HCT116 (cell line): ENCODE data around the gene OR6B1.

ENCODE experiments used
- CTCF ChIP-seq, 3 experiments: fragments of 200-600 bp in 1 of 3; sonication (generic) in 1 of 3; IDR thresholded peaks in 2 of 3; conservative IDR thresholded peaks in 1 of 3; 2 replicates each; pipeline ENCODE4 v1.5.1; 2012 to 2017; ENCODE audit warnings: low read depth in 2 of 3, low read length in 2 of 3, antibody characterized with exemption in 1 of 3, borderline replicate concordance in 1 of 3, control low read depth in 1 of 3, mild to moderate bottlenecking in 1 of 3, mixed read lengths in 1 of 3, mixed run types in 1 of 3, moderate library complexity in 1 of 3; ENCODE audit not compliant: insufficient read depth in 1 of 3
- EZH2 ChIP-seq: fragments of 200-600 bp; sonication (generic); IDR thresholded peaks from 2 replicates; pipeline ENCODE4 v1.6.1; 2017; ENCODE audit warnings: antibody characterized with exemption, mixed run types
- EZH2phosphoT487 ChIP-seq: fragments of 200-600 bp; IDR thresholded peaks from 2 replicates; pipeline ENCODE4 v1.6.1; 2018; ENCODE audit warnings: antibody characterized with exemption, borderline replicate concordance
- FOSL1 ChIP-seq: IDR thresholded peaks from 2 replicates; pipeline ENCODE4 v1.6.1; 2012; ENCODE audit warnings: low read depth
- MAX ChIP-seq: IDR thresholded peaks from 2 replicates; pipeline ENCODE4 v1.6.1; 2012
- POLR2A ChIP-seq: IDR thresholded peaks from 2 replicates; pipeline ENCODE4 v1.7.0; 2011; ENCODE audit warnings: borderline replicate concordance; ENCODE audit not compliant: insufficient read depth, insufficient read length; ENCODE audit errors: extremely low read depth
- REST ChIP-seq: IDR thresholded peaks from 2 replicates; pipeline ENCODE4 v1.6.1; 2012; ENCODE audit warnings: low read depth
- SIN3A ChIP-seq: IDR thresholded peaks from 2 replicates; pipeline ENCODE4 v1.6.1; 2012; ENCODE audit warnings: low read depth
- SRF ChIP-seq: IDR thresholded peaks from 2 replicates; pipeline ENCODE4 v1.6.1; 2012; ENCODE audit warnings: low read depth
- TCF7L2 ChIP-seq: IDR thresholded peaks from 2 replicates; pipeline ENCODE4 v1.7.0; 2011; ENCODE audit warnings: borderline replicate concordance, inconsistent platforms; ENCODE audit not compliant: insufficient read depth, insufficient read length; ENCODE audit errors: extremely low read depth
- YY1 ChIP-seq: IDR thresholded peaks from 2 replicates; pipeline ENCODE4 v1.6.1; 2011; ENCODE audit warnings: low read length, low read depth, moderate library complexity, mild to moderate bottlenecking; ENCODE audit not compliant: insufficient replicate concordance; ENCODE audit errors: extremely low read depth
- ZFX ChIP-seq: fragments of 450-650 bp; IDR thresholded peaks from 2 replicates; pipeline ENCODE4 v1.6.1; 2017

GRCh38 chr7:143954135-143954534 lies 46.0 kb upstream of the OR6B1 start:
- TF ChIP-seq CTCF (IDR thresholded peaks at IDR 0.05 in 2 of 3, conservative IDR thresholded peaks at IDR 0.05 in 1 of 3; ENCODE audit: borderline replicate concordance in 1 of 3, insufficient read depth in 1 of 3, low read depth in 2 of 3, low read length in 2 of 3) (no peak), YY1 (no peak), REST (no peak), ZFX (no peak), POLR2A (no peak), SRF (no peak), SIN3A (no peak), MAX (no peak), EZH2phosphoT487 (no peak), EZH2 (no peak), FOSL1 (no peak), TCF7L2 (no peak)
